Measurements from ENCODE around the gene KRTAP5-4.

The KRTAP5-4 gene

DNA sequence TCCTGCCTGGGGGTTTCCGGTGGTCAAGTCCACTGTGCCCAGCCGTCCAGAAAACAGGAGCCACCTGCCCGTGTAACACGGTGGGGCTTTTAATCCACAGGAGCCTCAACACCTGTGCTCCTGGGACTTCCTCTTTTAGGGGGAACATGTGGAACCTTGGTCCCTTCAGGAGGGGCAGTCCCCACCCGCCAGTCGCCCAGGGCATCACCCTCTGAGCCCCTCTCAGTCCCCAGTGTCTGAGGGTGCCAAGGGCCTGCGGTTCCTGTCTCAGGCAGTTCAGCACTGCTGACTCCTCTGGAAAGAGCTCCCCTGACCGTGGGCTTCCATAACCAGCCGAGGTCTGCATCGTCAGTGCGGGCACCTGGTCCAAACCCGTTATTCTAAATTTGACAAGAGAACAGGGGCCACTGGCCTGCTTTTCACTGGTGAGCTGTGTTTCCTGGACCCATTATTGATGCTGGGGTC lies 23.5 kb upstream of the KRTAP5-4 start:
- no peak for DNase-seq (ENCODE audit: low read depth)
- no peak overlapping the region for H3K4me3 ChIP-seq (ENCODE audit: control insufficient read depth, low read depth, low read length)
- TF ChIP-seq, protein P1, sequence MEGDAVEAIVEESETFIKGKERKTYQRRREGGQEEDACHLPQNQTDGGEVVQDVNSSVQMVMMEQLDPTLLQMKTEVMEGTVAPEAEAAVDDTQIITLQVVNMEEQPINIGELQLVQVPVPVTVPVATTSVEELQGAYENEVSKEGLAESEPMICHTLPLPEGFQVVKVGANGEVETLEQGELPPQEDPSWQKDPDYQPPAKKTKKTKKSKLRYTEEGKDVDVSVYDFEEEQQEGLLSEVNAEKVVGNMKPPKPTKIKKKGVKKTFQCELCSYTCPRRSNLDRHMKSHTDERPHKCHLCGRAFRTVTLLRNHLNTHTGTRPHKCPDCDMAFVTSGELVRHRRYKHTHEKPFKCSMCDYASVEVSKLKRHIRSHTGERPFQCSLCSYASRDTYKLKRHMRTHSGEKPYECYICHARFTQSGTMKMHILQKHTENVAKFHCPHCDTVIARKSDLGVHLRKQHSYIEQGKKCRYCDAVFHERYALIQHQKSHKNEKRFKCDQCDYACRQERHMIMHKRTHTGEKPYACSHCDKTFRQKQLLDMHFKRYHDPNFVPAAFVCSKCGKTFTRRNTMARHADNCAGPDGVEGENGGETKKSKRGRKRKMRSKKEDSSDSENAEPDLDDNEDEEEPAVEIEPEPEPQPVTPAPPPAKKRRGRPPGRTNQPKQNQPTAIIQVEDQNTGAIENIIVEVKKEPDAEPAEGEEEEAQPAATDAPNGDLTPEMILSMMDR (IDR thresholded peaks at IDR 0.05; ENCODE audit: control insufficient read depth, insufficient read depth, low read depth, low read length, missing control alignments): no peak

DNA sequence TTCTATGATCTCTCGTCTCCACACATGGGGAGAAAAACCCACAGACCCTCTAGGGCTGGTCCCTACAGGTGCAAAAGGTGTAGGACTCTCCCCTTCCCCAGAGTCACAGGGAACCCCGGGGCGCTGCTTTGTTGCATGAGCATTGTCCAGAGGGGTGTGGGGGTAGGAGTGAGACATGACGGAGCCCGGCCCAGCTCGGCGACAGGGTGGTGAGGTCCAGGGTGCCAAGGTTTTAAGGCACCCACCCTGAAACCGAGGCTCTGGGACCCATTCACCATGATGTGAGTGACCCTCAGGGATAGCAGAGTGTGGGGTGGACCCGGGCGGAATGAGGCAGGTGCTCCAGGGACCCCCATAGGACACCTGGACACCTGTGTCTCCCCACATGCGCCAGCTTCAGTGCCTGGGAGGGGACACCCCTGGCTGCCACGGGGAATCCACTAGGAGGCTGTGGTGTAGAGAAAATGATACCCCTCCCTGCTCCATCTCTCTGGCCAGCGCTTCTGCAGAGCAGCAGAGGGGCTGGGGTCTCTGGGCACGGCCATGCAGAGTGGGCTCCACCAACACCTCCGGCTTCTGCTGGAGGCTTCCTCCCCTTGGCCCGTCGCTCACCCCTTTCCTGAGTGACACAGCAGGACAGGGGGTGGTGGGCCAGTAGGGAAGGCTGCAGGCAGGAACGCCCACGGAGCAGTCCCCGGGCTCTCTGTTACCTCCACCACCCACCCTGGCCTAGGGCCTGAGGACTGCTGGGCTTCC lies 22.8 kb upstream of the KRTAP5-4 start:
- no peak for DNase-seq (ENCODE audit: low read depth)
- H3K4me3 ChIP-seq (ENCODE audit: control insufficient read depth, low read depth, low read length): no peak overlapping the region
- TF ChIP-seq, protein P1 (IDR thresholded peaks at IDR 0.05; ENCODE audit: control insufficient read depth, insufficient read depth, low read depth, low read length, missing control alignments): no peak

DNA sequence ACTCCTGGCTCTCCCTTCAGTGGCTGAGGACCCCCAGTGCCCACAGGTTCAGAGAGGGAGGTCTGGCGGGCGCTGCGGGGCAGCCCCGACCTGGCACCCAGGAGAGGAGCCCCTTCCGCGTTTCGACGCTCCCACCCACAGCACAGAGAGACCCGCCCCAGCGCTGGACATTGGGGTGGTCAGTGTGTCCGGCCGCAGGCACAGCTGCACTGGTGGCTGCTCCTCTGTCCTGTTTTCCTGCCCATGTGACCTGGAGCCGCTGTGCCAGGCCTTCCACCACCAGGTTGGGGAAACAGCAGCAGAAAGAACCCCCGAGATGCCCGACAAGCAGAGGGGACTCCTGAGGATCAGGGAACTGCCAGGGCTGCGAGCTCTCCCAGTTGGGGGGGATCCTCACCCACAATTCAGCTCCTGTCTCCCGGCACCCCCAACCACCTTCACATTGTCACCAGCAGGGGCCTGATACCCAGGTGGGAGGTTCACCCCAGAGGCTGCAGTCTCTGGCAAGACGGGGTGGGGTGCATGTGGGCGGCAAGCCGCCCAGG lies 21.3 kb upstream of the KRTAP5-4 start:
- DNase-seq (ENCODE audit: low read depth): no peak
- H3K4me3 ChIP-seq (ENCODE audit: control insufficient read depth, low read depth, low read length): no peak overlapping the region
- TF ChIP-seq, protein P1 (IDR thresholded peaks at IDR 0.05; ENCODE audit: control insufficient read depth, insufficient read depth, low read depth, low read length, missing control alignments): no peak

DNA sequence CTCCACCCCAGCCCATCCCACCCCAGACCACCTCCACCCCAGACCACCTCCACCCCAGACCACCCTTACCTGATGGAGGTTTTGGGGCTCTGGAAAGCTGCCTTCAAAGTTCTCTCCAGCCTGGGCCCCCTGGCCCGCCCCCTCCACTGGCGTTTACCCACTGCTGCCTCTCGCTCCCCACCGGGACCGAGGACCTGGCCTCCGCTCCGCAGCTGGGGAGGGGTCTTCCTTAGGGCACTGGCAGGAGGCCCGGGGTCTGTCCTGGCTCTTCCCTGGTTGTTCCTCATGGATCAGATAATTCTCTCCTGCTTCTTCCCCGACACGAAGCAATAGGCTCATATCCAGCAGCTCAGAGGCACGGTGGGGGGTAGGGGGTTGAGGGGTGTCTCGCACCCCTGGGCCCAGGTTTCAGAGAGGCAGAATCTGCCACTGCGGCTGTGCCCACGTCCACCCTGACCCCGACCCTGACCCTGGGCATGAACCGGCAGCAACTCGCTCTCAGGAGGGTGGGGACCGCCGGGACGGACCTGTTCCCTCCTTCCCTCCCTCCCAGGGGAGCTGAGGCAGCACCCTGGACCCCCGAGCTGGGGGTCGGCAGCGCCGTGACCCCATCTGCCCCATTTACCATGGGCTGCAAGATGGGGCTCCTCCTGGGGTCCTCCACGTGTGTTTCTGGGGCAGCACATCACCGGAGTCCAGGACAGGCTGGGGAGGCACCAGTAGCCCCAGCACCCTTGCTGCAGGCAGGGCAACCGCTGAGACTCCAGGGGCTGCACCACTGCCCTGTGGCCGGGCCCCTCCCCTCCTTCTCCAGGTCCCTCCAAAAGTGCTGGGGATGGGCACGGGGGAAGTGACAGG lies 20.6 kb upstream of the KRTAP5-4 start:
- TF ChIP-seq, protein P1 (IDR thresholded peaks at IDR 0.05; ENCODE audit: control insufficient read depth, insufficient read depth, low read depth, low read length, missing control alignments): no peak
- no peak for DNase-seq (ENCODE audit: low read depth)
- H3K4me3 ChIP-seq (ENCODE audit: control insufficient read depth, low read depth, low read length): no peak overlapping the region

DNA sequence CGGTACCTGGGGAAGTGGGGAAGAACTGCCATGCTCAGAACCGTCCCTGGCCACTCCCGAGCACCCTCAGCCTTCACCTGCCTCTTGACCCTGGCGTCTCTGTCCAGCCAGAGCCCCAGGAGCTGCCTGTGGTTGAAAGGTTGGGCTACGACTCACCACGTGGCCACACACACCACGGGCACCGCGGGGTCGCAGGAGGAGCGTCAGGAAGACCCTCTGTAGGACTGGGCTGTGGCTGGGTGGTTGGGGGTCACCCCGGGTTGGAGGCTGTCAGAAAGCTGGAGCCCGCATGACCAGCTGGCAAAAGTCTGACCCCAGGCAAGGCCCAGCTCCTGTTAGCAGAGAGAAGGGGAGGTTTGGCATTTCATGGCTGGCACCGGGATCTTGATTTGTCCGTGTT lies 19.2 kb upstream of the KRTAP5-4 start:
- DNase-seq (ENCODE audit: low read depth): no peak
- TF ChIP-seq, protein P1 (IDR thresholded peaks at IDR 0.05; ENCODE audit: control insufficient read depth, insufficient read depth, low read depth, low read length, missing control alignments): no peak
- no peak overlapping the region for H3K4me3 ChIP-seq (ENCODE audit: control insufficient read depth, low read depth, low read length)

DNA sequence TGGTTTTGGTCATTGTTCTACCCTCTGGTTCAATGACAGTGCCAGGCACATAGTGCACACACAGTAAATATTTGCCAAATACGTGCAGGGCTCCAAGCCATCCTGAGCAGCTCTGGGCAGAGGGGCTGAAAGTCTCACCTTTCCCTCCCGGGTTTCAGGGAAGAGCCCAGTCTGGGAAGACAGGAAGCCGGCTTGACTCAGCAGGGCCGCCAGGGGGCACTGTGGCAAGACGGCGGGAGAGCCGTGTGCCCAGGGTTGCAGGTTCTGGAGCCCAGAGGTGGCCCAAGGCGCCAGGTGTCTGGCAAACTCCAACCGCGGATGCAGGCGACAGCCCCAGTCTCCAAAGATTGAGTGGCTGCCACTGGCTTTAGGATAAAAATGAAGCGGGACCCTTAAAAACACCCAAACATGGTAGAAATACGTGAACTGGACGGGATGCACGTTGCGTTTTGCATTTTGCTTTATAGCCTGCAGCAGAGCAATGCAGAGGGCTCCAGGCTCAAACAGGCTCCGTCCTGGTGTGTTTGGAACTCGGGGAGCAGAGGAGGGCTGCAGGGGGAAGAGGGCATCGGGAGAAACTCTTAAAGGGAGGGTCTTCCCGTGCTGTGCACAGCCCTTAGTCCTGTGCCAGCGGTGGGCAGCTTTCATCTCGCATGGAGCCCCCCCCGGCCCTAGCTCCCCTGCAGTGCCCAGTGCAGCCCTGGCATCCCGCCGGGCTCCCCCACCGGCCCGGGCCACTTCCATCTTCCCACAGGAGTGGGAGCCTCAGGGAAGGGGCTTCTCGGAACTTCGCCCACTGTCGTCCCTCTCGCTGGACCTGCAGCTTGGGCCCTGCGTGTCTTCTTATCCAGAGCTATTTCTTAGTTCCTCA lies 18.4 kb upstream of the KRTAP5-4 start:
- DNase-seq (ENCODE audit: low read depth): no peak
- no peak overlapping the region for H3K4me3 ChIP-seq (ENCODE audit: control insufficient read depth, low read depth, low read length)
- TF ChIP-seq, protein P1 (IDR thresholded peaks at IDR 0.05; ENCODE audit: control insufficient read depth, insufficient read depth, low read depth, low read length, missing control alignments): peak; percentile 85

Measured in AG09309 (cell line).